ENCODE data around the gene HACD3.

DNA sequence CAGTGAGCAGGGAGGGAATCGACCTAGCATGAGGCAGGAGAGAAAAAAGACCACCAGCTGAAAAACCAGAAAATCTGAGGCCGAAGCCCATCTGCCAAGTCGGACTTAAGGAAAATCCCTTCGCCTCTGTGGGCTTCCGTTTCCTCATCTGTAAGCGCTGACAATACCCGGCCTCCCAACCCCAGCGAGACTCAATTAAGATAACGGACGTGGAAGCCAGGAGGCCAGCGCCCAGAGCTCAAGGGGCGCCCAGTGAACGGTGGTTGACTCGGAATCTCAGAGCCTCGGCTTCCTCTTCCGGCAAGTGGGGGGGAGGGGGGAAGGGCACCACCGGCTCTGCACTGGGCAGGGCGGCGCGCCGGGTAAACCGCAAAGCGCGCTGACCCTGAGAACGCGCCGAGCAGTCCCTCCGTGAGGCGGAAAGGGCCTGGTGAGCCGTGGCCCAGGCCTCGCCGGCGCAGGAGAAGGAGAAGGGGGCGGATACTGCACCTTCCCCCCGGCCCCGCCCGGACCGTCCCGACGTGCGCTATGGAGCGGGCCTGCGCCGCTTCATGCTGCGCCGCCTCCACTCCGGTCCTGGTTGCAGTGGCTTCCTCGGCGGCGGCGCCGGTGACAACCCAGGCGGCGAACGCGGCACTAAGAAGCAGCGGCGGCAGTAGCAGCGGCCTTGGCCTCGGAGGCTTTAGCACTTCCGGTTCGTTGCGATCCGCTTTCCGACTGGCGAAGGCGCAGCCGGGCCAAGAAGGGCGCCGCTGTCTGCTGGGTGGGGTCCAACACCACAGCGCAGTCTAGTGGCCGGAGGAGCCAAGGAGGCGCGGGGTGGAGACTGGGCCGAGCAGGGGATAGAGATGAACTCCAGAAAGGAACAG is 13.0 kb upstream of the HACD3 start, which contains the start of gene DPP8:
- TF ChIP-seq, protein P1, sequence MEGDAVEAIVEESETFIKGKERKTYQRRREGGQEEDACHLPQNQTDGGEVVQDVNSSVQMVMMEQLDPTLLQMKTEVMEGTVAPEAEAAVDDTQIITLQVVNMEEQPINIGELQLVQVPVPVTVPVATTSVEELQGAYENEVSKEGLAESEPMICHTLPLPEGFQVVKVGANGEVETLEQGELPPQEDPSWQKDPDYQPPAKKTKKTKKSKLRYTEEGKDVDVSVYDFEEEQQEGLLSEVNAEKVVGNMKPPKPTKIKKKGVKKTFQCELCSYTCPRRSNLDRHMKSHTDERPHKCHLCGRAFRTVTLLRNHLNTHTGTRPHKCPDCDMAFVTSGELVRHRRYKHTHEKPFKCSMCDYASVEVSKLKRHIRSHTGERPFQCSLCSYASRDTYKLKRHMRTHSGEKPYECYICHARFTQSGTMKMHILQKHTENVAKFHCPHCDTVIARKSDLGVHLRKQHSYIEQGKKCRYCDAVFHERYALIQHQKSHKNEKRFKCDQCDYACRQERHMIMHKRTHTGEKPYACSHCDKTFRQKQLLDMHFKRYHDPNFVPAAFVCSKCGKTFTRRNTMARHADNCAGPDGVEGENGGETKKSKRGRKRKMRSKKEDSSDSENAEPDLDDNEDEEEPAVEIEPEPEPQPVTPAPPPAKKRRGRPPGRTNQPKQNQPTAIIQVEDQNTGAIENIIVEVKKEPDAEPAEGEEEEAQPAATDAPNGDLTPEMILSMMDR (IDR thresholded peaks at IDR 0.05), result peak in 1 of 3 donors; percentile 56
- TF ChIP-seq POLR2A (IDR thresholded peaks at IDR 0.05), result no peak

Data from lower leg skin (tissue), 3 donors.